Vagina (tissue), 2 donors: ENCODE results near the gene ADCY5. TPM values are rescaled to one million over a fixed set of nuclear protein-coding genes. Genes with fewer than 3 reads are reported as not detected.
A peak's percentile ranks its signal among the peaks of the same experiment; 100 is the strongest.

ENCODE experiments used
- DNase-seq, 2 donors: peaks; one replicate each; pipeline ENCODE4 v3.0.0-alpha.2; 2017; ENCODE audit errors: extremely low spot score in 2 of 2
- H3K27ac ChIP-seq: fragments of 200-600 bp; sonication (generic); one replicate; pipeline ENCODE4 v1.5.1; 2019
- H3K27me3 ChIP-seq: fragments of 200-600 bp; sonication (generic); one replicate; pipeline ENCODE4 v1.5.1; 2019
- H3K36me3 ChIP-seq, 2 donors: fragments of 200-600 bp; sonication (generic); one replicate each; pipeline ENCODE4 v1.5.1; 2017 to 2019
- H3K4me1 ChIP-seq: fragments of 200-600 bp; sonication (generic); one replicate; pipeline ENCODE4 v1.5.1; 2019
- H3K4me3 ChIP-seq, 2 donors: fragments of 200-600 bp; sonication (generic); 1 replicate in 1 of 2; 2 replicates in 1 of 2; pipeline ENCODE4 v1.5.1; 2016 to 2019
- H3K9me3 ChIP-seq: fragments of 200-600 bp; sonication (generic); one replicate; pipeline ENCODE4 v1.5.1; 2019
- CTCF ChIP-seq, 3 experiments: fragments of 450-650 bp in 2 of 3; fragments of 200-600 bp in 1 of 3; sonication (generic) in 1 of 3; IDR thresholded peaks; one replicate each; pipeline ENCODE4 v1.5.1; 2017 to 2019; ENCODE audit warnings: antibody characterized with exemption in 3 of 3, mild to moderate bottlenecking in 2 of 3, moderate library complexity in 2 of 3
- POLR2A ChIP-seq, 2 donors: fragments of 450-650 bp; IDR thresholded peaks; one replicate each; pipeline ENCODE4 v1.6.1; 2017; ENCODE audit warnings: antibody characterized with exemption in 2 of 2, mild to moderate bottlenecking in 2 of 2, moderate library complexity in 2 of 2
- POLR2AphosphoS5 ChIP-seq, 2 donors: sonication (generic); formaldehyde crosslinking; IDR thresholded peaks; one replicate each; pipeline ENCODE4 v1.9.0; 2017; ENCODE audit warnings: antibody characterized with exemption in 2 of 2, mild to moderate bottlenecking in 2 of 2, low read depth in 1 of 2; ENCODE audit not compliant: insufficient read depth in 1 of 2
- intact Hi-C: fragments of 100-400 bp; cut with DNase I; formaldehyde crosslinking; loops from one replicate; pipeline ENCODE4 v1.15.1; 2023
- total RNA-seq: library from RNA; depleted of rRNA; stranded (reverse); fragments of >200 nt; gene quantifications from one replicate; pipeline ENCODE4 v1.2.3, GENCODE V29; 2016

Gene ADCY5
- total RNA-seq, 1 donor from 2014 or later: 16.7 TPM

- Histone ChIP-seq H3K27ac (peak overlapping the region; percentile 82), H3K27me3 (no peaks in the 10 kb centered on the region), H3K36me3 (no peaks in the 10 kb centered on the region), H3K4me1 (peaks cover 23% of the 10 kb centered on the region), H3K9me3 (no peaks in the 10 kb centered on the region), H3K4me3 (peak overlapping the region; percentile 58 to 77)
- TF ChIP-seq POLR2AphosphoS5 (IDR thresholded peaks at IDR 0.05; ENCODE audit: insufficient read depth in 1 of 2, low read depth in 1 of 2): no peak
- no peak for TF ChIP-seq POLR2A (IDR thresholded peaks at IDR 0.05)
- no peak for TF ChIP-seq CTCF (IDR thresholded peaks at IDR 0.05)
- intact Hi-C loops: loop anchor here (2.0 kb wide), 1 partner anchor 119 kb away; no protein-coding TSS in a partner anchor
- no peak for DNase-seq
Measured at GRCh38 chr3:123449102-123449996, 459 bp upstream of the ADCY5 start.

GRCh38 chr3:123447749-123448517, 957 bp downstream of the ADCY5 start:
- Histone ChIP-seq H3K27ac (peak overlapping the region; percentile 82), H3K9me3 (no peaks in the 10 kb centered on the region), H3K4me1 (peaks cover 23% of the 10 kb centered on the region), H3K4me3 (peak overlapping the region; percentile 58 to 77), H3K36me3 (no peaks in the 10 kb centered on the region), H3K27me3 (no peaks in the 10 kb centered on the region)
- no peak for DNase-seq
- intact Hi-C loops: loop anchor here (2.0 kb wide), 1 partner anchor 117 kb away; no protein-coding TSS in a partner anchor
- TF ChIP-seq POLR2AphosphoS5 (IDR thresholded peaks at IDR 0.05; ENCODE audit: insufficient read depth in 1 of 2, low read depth in 1 of 2) (peak in 1 of 2 donors; percentile 12), CTCF (IDR thresholded peaks at IDR 0.05) (no peak)

- no peak for DNase-seq
- Histone ChIP-seq H3K36me3 (no peaks in the 10 kb centered on the region), H3K4me1 (peaks cover 23% of the 10 kb centered on the region), H3K9me3 (no peaks in the 10 kb centered on the region), H3K4me3 (peak overlapping the region; percentile 58 to 77), H3K27me3 (no peaks in the 10 kb centered on the region), H3K27ac (no peak overlapping the region)
- TF ChIP-seq POLR2AphosphoS5 (IDR thresholded peaks at IDR 0.05; ENCODE audit: insufficient read depth in 1 of 2, low read depth in 1 of 2): peak in 1 of 2 donors; percentile 22
- no peak for TF ChIP-seq POLR2A (IDR thresholded peaks at IDR 0.05)
- intact Hi-C loops: no loop called here
Measured at GRCh38 chr3:123447416-123447748, 1.5 kb downstream of the ADCY5 start.

GRCh38 chr3:123446610-123447109, 2.2 kb downstream of the ADCY5 start:
- intact Hi-C loops: no loop called here
- H3K27ac ChIP-seq: no peak overlapping the region
- DNase-seq: no peak
- TF ChIP-seq CTCF (IDR thresholded peaks at IDR 0.05) (no peak), POLR2A (IDR thresholded peaks at IDR 0.05) (no peak), POLR2AphosphoS5 (IDR thresholded peaks at IDR 0.05; ENCODE audit: insufficient read depth in 1 of 2, low read depth in 1 of 2) (no peak)
- H3K27me3 ChIP-seq: no peaks in the 10 kb centered on the region
- H3K4me3 ChIP-seq: peak overlapping the region; percentile 58 to 77
- H3K4me1 ChIP-seq: peaks cover 23% of the 10 kb centered on the region
- no peaks in the 10 kb centered on the region for H3K9me3 ChIP-seq
- H3K36me3 ChIP-seq: no peaks in the 10 kb centered on the region

GRCh38 chr3:123446210-123446609, 2.7 kb downstream of the ADCY5 start:
- intact Hi-C loops: no loop called here
- H3K4me1 ChIP-seq: peaks cover 23% of the 10 kb centered on the region

More at GRCh38 chr3:123446210-123446609, 2.7 kb downstream of the ADCY5 start:
- DNase-seq: no peak
- no peaks in the 10 kb centered on the region for H3K36me3 ChIP-seq
- H3K27me3 ChIP-seq: no peaks in the 10 kb centered on the region
- no peaks in the 10 kb centered on the region for H3K9me3 ChIP-seq
- TF ChIP-seq POLR2AphosphoS5 (IDR thresholded peaks at IDR 0.05; ENCODE audit: insufficient read depth in 1 of 2, low read depth in 1 of 2): no peak
- no peak for TF ChIP-seq POLR2A (IDR thresholded peaks at IDR 0.05)
- no peak for TF ChIP-seq CTCF (IDR thresholded peaks at IDR 0.05)
- no peak overlapping the region for H3K27ac ChIP-seq
- H3K4me3 ChIP-seq: peak overlapping the region; percentile 58 to 77
